VCaP (cell line): ENCODE measurements around the gene MARCHF9.
"Not testable (repeated sequence)": the region's sequence is repeated elsewhere in the genome, so short reads cannot be mapped to it uniquely, and the experiment has no call there.

Experiments
- H3K27ac ChIP-seq: fragments of 450-650 bp; 2 replicates; pipeline ENCODE4 v1.5.1; 2017
- TF ChIP-seq, protein P1 (sequence below): fragments of 450-650 bp; conservative IDR thresholded peaks from 2 replicates; pipeline ENCODE4 v1.5.1; 2017; ENCODE audit warnings: mild to moderate bottlenecking, moderate library complexity

Gene MARCHF9

GRCh38 chr12:57716305-57716704 is 38.6 kb upstream of the MARCHF9 start:
- TF ChIP-seq, protein P1, sequence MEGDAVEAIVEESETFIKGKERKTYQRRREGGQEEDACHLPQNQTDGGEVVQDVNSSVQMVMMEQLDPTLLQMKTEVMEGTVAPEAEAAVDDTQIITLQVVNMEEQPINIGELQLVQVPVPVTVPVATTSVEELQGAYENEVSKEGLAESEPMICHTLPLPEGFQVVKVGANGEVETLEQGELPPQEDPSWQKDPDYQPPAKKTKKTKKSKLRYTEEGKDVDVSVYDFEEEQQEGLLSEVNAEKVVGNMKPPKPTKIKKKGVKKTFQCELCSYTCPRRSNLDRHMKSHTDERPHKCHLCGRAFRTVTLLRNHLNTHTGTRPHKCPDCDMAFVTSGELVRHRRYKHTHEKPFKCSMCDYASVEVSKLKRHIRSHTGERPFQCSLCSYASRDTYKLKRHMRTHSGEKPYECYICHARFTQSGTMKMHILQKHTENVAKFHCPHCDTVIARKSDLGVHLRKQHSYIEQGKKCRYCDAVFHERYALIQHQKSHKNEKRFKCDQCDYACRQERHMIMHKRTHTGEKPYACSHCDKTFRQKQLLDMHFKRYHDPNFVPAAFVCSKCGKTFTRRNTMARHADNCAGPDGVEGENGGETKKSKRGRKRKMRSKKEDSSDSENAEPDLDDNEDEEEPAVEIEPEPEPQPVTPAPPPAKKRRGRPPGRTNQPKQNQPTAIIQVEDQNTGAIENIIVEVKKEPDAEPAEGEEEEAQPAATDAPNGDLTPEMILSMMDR, result no peak
- H3K27ac ChIP-seq, result no peak overlapping the region

DNA sequence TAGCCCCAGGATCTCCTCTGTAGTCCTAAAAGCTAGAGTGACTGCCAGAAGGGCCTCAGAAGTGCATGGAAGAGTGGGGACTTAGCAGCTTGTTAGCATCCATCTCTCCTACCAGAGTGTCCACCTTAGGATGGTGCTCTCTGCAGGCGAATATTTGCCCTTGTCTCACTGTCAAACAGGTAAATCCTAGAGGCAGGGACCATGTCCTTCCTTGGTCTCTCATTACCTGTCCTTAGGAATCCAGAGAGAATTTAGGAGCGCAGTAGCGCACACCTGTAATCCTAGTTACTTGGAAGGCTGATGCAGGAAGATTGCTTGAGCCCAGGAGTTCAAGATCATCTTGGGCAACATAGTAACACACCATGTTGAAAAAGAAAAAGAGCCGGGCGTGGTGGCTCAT is 37.8 kb upstream of the MARCHF9 start:
- H3K27ac ChIP-seq, result no peak overlapping the region
- TF ChIP-seq, protein P1, result no peak

GRCh38 chr12:57717846-57718640 is 36.9 kb upstream of the MARCHF9 start:
- H3K27ac ChIP-seq, result no peak overlapping the region
- TF ChIP-seq, protein P1, result no peak

- no peak overlapping the region for H3K27ac ChIP-seq
- TF ChIP-seq, protein P1, result no peak
Measured at GRCh38 chr12:57718641-57719528, 36.0 kb upstream of the MARCHF9 start.

- H3K27ac ChIP-seq, result no peak overlapping the region
- TF ChIP-seq, protein P1, result no peak
Measured at GRCh38 chr12:57719777-57720605, 34.9 kb upstream of the MARCHF9 start.

DNA sequence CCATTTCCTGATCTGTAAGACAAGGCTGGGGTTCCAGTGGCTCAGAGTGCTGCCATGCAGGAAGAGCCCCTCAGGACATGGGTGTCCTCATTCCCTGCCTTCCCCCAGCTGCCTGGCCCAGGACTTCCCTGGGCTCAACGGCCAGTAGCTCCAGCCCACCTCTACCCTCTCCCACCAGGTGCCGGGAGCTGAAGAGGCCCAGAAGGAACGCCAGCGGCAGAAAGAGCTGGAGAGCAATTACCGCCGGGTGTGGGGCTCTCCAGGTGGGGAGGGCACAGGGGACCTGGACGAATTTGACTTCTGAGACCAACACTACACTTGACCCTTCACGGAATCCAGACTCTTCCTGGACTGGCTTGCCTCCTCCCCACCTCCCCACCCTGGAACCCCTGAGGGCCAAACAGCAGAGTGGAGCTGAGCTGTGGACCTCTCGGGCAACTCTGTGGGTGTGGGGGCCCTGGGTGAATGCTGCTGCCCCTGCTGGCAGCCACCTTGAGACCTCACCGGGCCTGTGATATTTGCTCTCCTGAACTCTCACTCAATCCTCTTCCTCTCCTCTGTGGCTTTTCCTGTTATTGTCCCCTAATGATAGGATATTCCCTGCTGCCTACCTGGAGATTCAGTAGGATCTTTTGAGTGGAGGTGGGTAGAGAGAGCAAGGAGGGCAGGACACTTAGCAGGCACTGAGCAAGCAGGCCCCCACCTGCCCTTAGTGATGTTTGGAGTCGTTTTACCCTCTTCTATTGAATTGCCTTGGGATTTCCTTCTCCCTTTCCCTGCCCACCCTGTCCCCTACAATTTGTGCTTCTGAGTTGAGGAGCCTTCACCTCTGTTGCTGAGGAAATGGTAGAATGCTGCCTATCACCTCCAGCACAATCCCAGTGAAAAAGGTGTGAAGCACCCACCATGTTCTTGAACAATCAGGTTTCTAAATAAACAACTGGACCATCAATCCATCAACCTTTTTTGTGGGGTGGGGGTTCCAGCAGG is 34.0 kb upstream of the MARCHF9 start:
- H3K27ac ChIP-seq, result no peak overlapping the region

DNA sequence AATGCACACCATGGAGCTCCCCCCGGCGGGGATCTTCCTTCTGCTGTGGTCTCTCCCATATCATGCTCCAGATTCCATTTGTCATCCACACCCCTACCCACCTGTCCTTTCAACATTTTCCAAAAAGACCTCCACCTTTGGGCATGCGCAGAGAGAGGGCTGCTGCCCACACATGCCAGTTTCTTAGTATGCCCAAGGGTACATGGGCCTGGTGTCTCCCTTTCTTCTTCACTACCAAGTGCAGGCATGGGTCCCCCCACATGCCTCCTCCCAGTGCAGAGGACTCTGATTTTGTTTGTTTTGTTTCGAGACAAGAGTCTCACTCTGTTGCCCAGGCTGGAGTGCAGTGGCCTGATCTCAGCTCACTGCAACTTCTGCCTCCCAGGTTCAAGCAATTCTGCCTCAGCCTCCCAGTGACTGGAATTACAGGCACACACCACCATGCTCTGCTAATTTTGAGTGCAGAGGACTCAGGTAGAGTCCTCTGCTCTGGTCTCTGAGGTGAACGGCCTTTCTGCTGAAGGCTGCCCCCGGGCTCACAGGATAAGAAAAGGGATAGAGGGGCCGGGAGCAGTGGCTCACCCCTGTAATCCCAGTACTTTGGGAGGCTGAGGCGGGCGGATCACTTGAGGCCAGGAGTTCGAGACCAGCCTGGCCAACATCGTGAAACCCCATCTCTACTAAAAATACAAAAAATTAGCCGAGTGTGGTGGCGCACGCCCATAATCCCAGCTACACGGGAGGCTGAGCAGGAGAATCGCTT is 32.9 kb upstream of the MARCHF9 start:
- not testable (repeated sequence) for H3K27ac ChIP-seq

More for the DNA sequence above, 34.0 kb upstream of the MARCHF9 start:
- TF ChIP-seq, protein P1, result no peak
